K562 (cell line): Measurements from ENCODE around the gene HMCN1. TPM values are rescaled to one million over a fixed set of nuclear protein-coding genes. Genes with fewer than 3 reads are reported as not detected.
A peak's percentile ranks its signal among the peaks of the same experiment; 100 is the strongest.

Source experiments
- ATAC-seq: fragments of 200-7000 bp; cut with Tn5 transposase; 3 replicates; pipeline ENCODE4 v1.9.1; 2020; ENCODE audit warnings: moderate library complexity
- BruUV-seq: library from RNA; stranded (reverse); fragments of 400-500 nt; replicated peaks from 2 replicates; lab custom pipeline; 2021; lab: Mats Ljungman, UMichigan
- CTCF ChIA-PET: fragments of 300-600 bp; formaldehyde crosslinking; extraction: SDS; loops from one replicate; lab custom pipeline; 2021; ENCODE audit warnings: low intra/inter-chr PET ratio; lab: Yijun Ruan, JAX
- POLR2A ChIA-PET: fragments of 300-600, 350-650 bp; sonication (Branson Sonifier 250); formaldehyde crosslinking; extraction: SDS; loops from one replicate; lab custom pipeline; 2021; ENCODE audit warnings: antibody characterized with exemption, inconsistent platforms; lab: Yijun Ruan, JAX
- DNase-seq, 4 experiments: peaks; one replicate each; pipeline versions ENCODE4 v3.0.0 to v3.0.0-alpha.2; 2011 to 2018; ENCODE audit warnings: low spot score in 3 of 4, mixed read lengths in 3 of 4; ENCODE audit errors: extremely low read depth in 1 of 4
- FAIRE-seq: peaks from 2 replicates; lab custom pipeline; 2011; peaks lifted over from hg19 to GRCh38; lab: Jason Lieb, UNC
- H2AFZ ChIP-seq: 2 replicates; pipeline ENCODE4 v1.6.0; 2011; ENCODE audit warnings: low read depth, low read length, control low read depth, inconsistent platforms
- H3K27ac ChIP-seq: fragments of 200-600 bp; 3 replicates; pipeline ENCODE4 v1.8.0; 2011; ENCODE audit warnings: low read depth, mild to moderate bottlenecking, control low read depth, inconsistent platforms, low read length, moderate library complexity, mixed read lengths; ENCODE audit errors: extremely low read depth
- H3K27me3 ChIP-seq, 2 experiments: fragments of 300-600 bp in 1 of 2; 2 replicates in 1 of 2; 3 replicates in 1 of 2; pipeline versions ENCODE4 v1.6.0 to v1.8.0; 2011; ENCODE audit warnings: inconsistent platforms in 2 of 2, low read length in 2 of 2, mild to moderate bottlenecking in 1 of 2, mixed read lengths in 1 of 2, moderate library complexity in 1 of 2; ENCODE audit not compliant: control insufficient read depth in 2 of 2, insufficient read depth in 2 of 2
- H3K36me3 ChIP-seq: fragments of 300-600 bp; 3 replicates; pipeline ENCODE4 v1.8.0; 2011; ENCODE audit warnings: mild to moderate bottlenecking, low read length, inconsistent platforms; ENCODE audit not compliant: control insufficient read depth, insufficient read depth
- H3K4me1 ChIP-seq, 2 experiments: fragments of 200-600 bp in 1 of 2; replicated peaks in 1 of 2; 2 replicates in 1 of 2; 3 replicates in 1 of 2; pipeline versions ENCODE4 v1.5.1 to v1.8.0; 2011; ENCODE audit warnings: inconsistent platforms in 2 of 2, low read length in 2 of 2, mild to moderate bottlenecking in 1 of 2, mixed read lengths in 1 of 2, moderate library complexity in 1 of 2; ENCODE audit not compliant: control insufficient read depth in 2 of 2, insufficient read depth in 2 of 2
- H3K4me2 ChIP-seq: 2 replicates; pipeline ENCODE4 v1.6.1; 2011; ENCODE audit warnings: low read length, control low read depth, inconsistent platforms, mixed read lengths; ENCODE audit not compliant: insufficient read depth
- H3K4me3 ChIP-seq: fragments of 200-600 bp; sonication (generic), shearing (Covaris generic); 2 replicates; pipeline ENCODE4 v1.5.1; 2016; ENCODE audit warnings: control low read depth, inconsistent platforms
- H3K79me2 ChIP-seq: fragments of 200-600 bp; 3 replicates; pipeline ENCODE4 v1.8.0; 2011; ENCODE audit warnings: low read length, inconsistent platforms; ENCODE audit not compliant: control insufficient read depth, insufficient read depth
- H3K9ac ChIP-seq, 2 experiments: 2 replicates each; pipeline versions ENCODE4 v1.6.0 to v1.6.1; 2011; ENCODE audit warnings: low read depth in 2 of 2, low read length in 2 of 2, control low read depth in 1 of 2, inconsistent platforms in 1 of 2, mild to moderate bottlenecking in 1 of 2, mixed read lengths in 1 of 2; ENCODE audit not compliant: insufficient read depth in 1 of 2
- H3K9me1 ChIP-seq: one replicate; pipeline ENCODE4 v1.6.0; 2011; ENCODE audit warnings: inconsistent platforms, mild to moderate bottlenecking, low read length, moderate library complexity; ENCODE audit not compliant: control insufficient read depth, insufficient read depth
- H3K9me3 ChIP-seq: replicated peaks from 2 replicates; pipeline ENCODE4 v1.5.1; 2011; ENCODE audit warnings: low read depth, low read length, inconsistent platforms; ENCODE audit not compliant: control insufficient read depth, insufficient read depth
- H4K20me1 ChIP-seq: replicated peaks from 2 replicates; pipeline ENCODE4 v1.6.1; 2011; ENCODE audit warnings: low read length, inconsistent platforms, mixed read lengths; ENCODE audit not compliant: control insufficient read depth, insufficient read depth
- BDP1 ChIP-seq: IDR thresholded peaks from 3 replicates; pipeline ENCODE4 v1.6.1; 2011; ENCODE audit not compliant: insufficient read length, insufficient read depth
- KLF13 ChIP-seq: fragments of 450-650 bp; IDR thresholded peaks from 2 replicates; pipeline ENCODE4 v1.6.1; 2016; ENCODE audit warnings: missing genetic modification characterization, low read depth, mild to moderate bottlenecking, missing compliant biosample characterization, moderate library complexity, borderline replicate concordance
- NR4A1 ChIP-seq, 2 experiments: fragments of 250-450 bp in 1 of 2; fragments of 450-650 bp in 1 of 2; sonication (Bioruptor Pico) in 1 of 2; IDR thresholded peaks; 2 replicates each; pipeline versions ENCODE4 v1.4.0 to v1.6.1; 2016 to 2020; ENCODE audit warnings: mild to moderate bottlenecking in 2 of 2, missing compliant biosample characterization in 1 of 2, missing genetic modification characterization in 1 of 2, moderate library complexity in 1 of 2
- ZNF583 ChIP-seq: fragments of 250-450 bp; sonication (Bioruptor Pico); IDR thresholded peaks from 2 replicates; pipeline ENCODE4 v1.4.0; 2020
- ZNF644 ChIP-seq: fragments of 200-800 bp; sonication (Bioruptor generic); IDR thresholded peaks from 2 replicates; pipeline ENCODE4 v1.6.1; 2016; ENCODE audit warnings: low read depth, missing genetic modification characterization, missing compliant biosample characterization
- WGBS: fragments of 100-300 bp; shearing (Covaris generic); methylation state at CpG from one replicate; pipeline ENCODE4 v1.1.6; 2016; ENCODE audit warnings: low coverage, mixed read lengths; ENCODE audit not compliant: insufficient coverage; ENCODE audit errors: missing lambda C conversion rate; 5-methylcytosine and 5-hydroxymethylcytosine counted together
- in situ Hi-C: fragments of 300-500 bp; cut with MboI; formaldehyde crosslinking; loops from 4 replicates; pipeline ENCODE4 v1.15.0; 2018; ENCODE audit warnings: inconsistent platforms, mixed read lengths
- intact Hi-C: fragments of 100-400 bp; cut with micrococcal nuclease; formaldehyde crosslinking; loops from 2 replicates; pipeline ENCODE4 v1.14.2; 2022
- polyA plus RNA-seq, 8 experiments: library from polyadenylated mRNA; depleted of rRNA in 4 of 8; stranded (reverse) in 5 of 8; unstranded in 3 of 8; fragments of >200 nt; fragmentation: Nextera tagmentation in 2 of 8; fragmentation: Illumina TruSeq in 1 of 8; extraction: Ambion mirVana in 2 of 8; extraction: Trizol in 1 of 8; gene quantifications; 2 replicates each; pipeline versions ENCODE4 v1.2.1 to v1.2.3, GENCODE V29; 2011 to 2014; ENCODE audit warnings: inconsistent platforms in 1 of 8, missing spikeins in 1 of 8
- total RNA-seq, 7 experiments: library from RNA; depleted of rRNA in 6 of 7; stranded (reverse); fragments of >200 nt in 6 of 7; fragmentation: Illumina TruSeq in 2 of 7; extraction: Trizol in 2 of 7; gene quantifications; 2 replicates each; pipeline versions ENCODE4 v1.2.1 to v1.2.3, GENCODE V29; 2011 to 2021; ENCODE audit warnings: low replicate concordance in 1 of 7
- TF ChIP-seq, protein P1 (sequence below), 2 experiments: fragments of 450-650 bp in 1 of 2; sonication (generic) in 1 of 2; formaldehyde crosslinking in 1 of 2; IDR thresholded peaks in 1 of 2; conservative IDR thresholded peaks in 1 of 2; 2 replicates each; pipeline versions ENCODE4 v1.6.1 to v1.8.1; 2016 to 2023; ENCODE audit warnings: mild to moderate bottlenecking in 2 of 2, moderate library complexity in 2 of 2, inconsistent platforms in 1 of 2, missing genetic modification reagents in 1 of 2
- TF ChIP-seq, protein P2 (sequence below): fragments of 200-400 bp; formaldehyde crosslinking; IDR thresholded peaks from 2 replicates; pipeline ENCODE4 v1.6.1; 2017; ENCODE audit warnings: mild to moderate bottlenecking, low read depth, low read length, moderate library complexity
- TF ChIP-seq, protein P3 (sequence below): IDR thresholded peaks from 3 replicates; pipeline ENCODE4 v1.6.1; 2011; ENCODE audit warnings: borderline replicate concordance, mild to moderate bottlenecking; ENCODE audit not compliant: insufficient read length, insufficient read depth

The HMCN1 gene
- total and polyA plus RNA-seq, 9 of the 15 experiments (the other 6 are each of a cell fraction or from before 2014, with no cell fraction given), result 0.07 to 0.36 (median 0.21) TPM

DNA sequence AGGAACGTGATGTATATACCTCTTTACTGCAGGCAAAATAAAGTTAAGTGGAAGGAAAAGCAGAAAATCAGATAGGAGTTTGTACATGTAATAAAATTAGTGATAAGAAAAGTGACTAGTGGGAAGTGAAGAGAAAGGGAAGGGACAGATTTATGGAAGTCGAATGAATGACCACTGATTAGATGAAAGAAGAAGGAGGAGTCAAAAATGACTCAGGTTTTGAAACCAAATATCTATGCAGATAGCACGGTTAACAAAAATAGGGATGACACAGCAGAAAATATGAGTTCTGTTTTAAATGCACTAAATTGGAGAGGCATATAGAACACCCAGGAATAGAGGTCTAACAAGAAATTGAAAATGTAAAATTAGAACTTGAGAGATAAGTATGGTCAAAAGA is 128.0 kb downstream of the HMCN1 start (continued):
- TF ChIP-seq, protein P1, sequence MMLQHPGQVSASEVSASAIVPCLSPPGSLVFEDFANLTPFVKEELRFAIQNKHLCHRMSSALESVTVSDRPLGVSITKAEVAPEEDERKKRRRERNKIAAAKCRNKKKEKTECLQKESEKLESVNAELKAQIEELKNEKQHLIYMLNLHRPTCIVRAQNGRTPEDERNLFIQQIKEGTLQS (IDR thresholded peaks at IDR 0.05), result peak; percentile 67
- TF ChIP-seq, protein P1 (CRISPR knock-in tag; conservative IDR thresholded peaks at IDR 0.05), result no peak
- no peak for TF ChIP-seq KLF13
- TF ChIP-seq ZNF644 (tag), result peak; percentile 64; the same call in 1 of the 2 replicates

DNA sequence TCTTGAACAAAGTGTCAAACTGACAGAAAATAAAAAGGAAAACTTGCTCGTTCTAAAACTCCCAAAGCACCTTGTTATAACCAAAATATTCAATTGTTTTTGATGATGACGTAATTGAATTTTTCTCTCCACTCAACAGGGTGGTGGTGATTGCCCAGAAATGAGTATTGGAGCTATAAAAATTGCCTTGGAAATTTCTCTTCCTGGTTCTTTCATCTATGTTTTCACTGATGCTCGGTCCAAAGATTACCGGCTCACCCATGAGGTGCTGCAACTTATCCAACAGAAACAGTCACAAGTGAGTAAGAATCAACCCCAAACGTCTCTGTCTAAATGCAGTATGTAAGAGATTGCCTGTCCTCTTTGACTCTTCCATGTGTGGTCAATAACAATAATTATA is 130.1 kb downstream of the HMCN1 start:
- ChIA-PET POLR2A (no interaction called here), CTCF (no interaction called here)
- 22% methylated on average over 5 of the region's 5 CpGs for WGBS
- H3K27me3 ChIP-seq, result no peaks in the 10 kb centered on the region
- no peak overlapping the region for H3K27ac ChIP-seq
- peaks cover 0 to 9% of the 10 kb centered on the region in 2 experiments; a peak in 2 of 5 replicates for H3K4me1 ChIP-seq
- no peaks in the 10 kb centered on the region for H3K36me3 ChIP-seq
- TF ChIP-seq ZNF583 (CRISPR knock-in tag) (no peak), BDP1 (no peak), NR4A1 (CRISPR knock-in tag; IDR thresholded peaks at IDR 0.05) (no peak), NR4A1 (tag; IDR thresholded peaks at IDR 0.05) (no peak)
- TF ChIP-seq, protein P1 (IDR thresholded peaks at IDR 0.05), result peak; percentile 26; the same call in 1 of the 2 replicates
- TF ChIP-seq, protein P1 (CRISPR knock-in tag; conservative IDR thresholded peaks at IDR 0.05), result no peak
- TF ChIP-seq, protein P2, sequence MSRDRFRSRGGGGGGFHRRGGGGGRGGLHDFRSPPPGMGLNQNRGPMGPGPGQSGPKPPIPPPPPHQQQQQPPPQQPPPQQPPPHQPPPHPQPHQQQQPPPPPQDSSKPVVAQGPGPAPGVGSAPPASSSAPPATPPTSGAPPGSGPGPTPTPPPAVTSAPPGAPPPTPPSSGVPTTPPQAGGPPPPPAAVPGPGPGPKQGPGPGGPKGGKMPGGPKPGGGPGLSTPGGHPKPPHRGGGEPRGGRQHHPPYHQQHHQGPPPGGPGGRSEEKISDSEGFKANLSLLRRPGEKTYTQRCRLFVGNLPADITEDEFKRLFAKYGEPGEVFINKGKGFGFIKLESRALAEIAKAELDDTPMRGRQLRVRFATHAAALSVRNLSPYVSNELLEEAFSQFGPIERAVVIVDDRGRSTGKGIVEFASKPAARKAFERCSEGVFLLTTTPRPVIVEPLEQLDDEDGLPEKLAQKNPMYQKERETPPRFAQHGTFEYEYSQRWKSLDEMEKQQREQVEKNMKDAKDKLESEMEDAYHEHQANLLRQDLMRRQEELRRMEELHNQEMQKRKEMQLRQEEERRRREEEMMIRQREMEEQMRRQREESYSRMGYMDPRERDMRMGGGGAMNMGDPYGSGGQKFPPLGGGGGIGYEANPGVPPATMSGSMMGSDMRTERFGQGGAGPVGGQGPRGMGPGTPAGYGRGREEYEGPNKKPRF, result no peak
- TF ChIP-seq, protein P3, sequence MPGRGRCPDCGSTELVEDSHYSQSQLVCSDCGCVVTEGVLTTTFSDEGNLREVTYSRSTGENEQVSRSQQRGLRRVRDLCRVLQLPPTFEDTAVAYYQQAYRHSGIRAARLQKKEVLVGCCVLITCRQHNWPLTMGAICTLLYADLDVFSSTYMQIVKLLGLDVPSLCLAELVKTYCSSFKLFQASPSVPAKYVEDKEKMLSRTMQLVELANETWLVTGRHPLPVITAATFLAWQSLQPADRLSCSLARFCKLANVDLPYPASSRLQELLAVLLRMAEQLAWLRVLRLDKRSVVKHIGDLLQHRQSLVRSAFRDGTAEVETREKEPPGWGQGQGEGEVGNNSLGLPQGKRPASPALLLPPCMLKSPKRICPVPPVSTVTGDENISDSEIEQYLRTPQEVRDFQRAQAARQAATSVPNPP, result no peak
- no peak overlapping the region for H3K4me2 ChIP-seq
- H3K9me3 ChIP-seq, result no peaks in the 10 kb centered on the region
- intact Hi-C loops, result no loop called here
- no peak overlapping the region for H3K9ac ChIP-seq
- BruUV-seq, result no TSS peak
- no peak for FAIRE-seq
- in situ Hi-C loops, result no loop called here
- no peak overlapping the region for H2AFZ ChIP-seq
- no peak for ATAC-seq
- DNase-seq, result no peak
- H3K9me1 ChIP-seq, result no peaks in the 10 kb centered on the region
- H3K79me2 ChIP-seq, result no peaks in the 10 kb centered on the region
- no peak overlapping the region for H3K4me3 ChIP-seq
- H4K20me1 ChIP-seq, result no peaks in the 10 kb centered on the region
